K562 (cell line): ENCODE data around the gene LMNA. TPM values are rescaled to one million over a fixed set of nuclear protein-coding genes. Genes with fewer than 3 reads are reported as not detected.
A peak's percentile ranks its signal among the peaks of the same experiment; 100 is the strongest.

Experiments
- CBFA2T3 ChIP-seq: fragments of 450-650 bp; IDR thresholded peaks from 2 replicates; pipeline ENCODE4 v1.6.1; 2017
- DPF2 ChIP-seq: fragments of 450-650 bp; IDR thresholded peaks from 2 replicates; pipeline ENCODE4 v1.6.1; 2016
- FOSL1 ChIP-seq: fragments of 200-800 bp; sonication (Bioruptor generic); conservative IDR thresholded peaks from 2 replicates; pipeline ENCODE4 v1.6.1; 2016; ENCODE audit warnings: missing genetic modification characterization, missing compliant biosample characterization
- GABPA ChIP-seq: fragments of 200-800 bp; sonication (Bioruptor generic); conservative IDR thresholded peaks from 2 replicates; pipeline ENCODE4 v1.6.1; 2016; ENCODE audit warnings: low read depth, missing genetic modification characterization, missing compliant biosample characterization
- KLF16 ChIP-seq: IDR thresholded peaks from 2 replicates; pipeline ENCODE4 v1.6.1; 2016; ENCODE audit warnings: antibody characterized with exemption
- MTA1 ChIP-seq: fragments of 450-650 bp; IDR thresholded peaks from 2 replicates; pipeline ENCODE4 v1.6.1; 2017; ENCODE audit warnings: borderline replicate concordance
- NFIC ChIP-seq: fragments of 450-650 bp; IDR thresholded peaks from 2 replicates; pipeline ENCODE4 v1.6.1; 2017; ENCODE audit warnings: mild to moderate bottlenecking, inconsistent platforms
- PHF21A ChIP-seq: fragments of 450-650 bp; IDR thresholded peaks from 2 replicates; pipeline ENCODE4 v1.6.1; 2017; ENCODE audit warnings: low read depth, borderline replicate concordance
- SETDB1 ChIP-seq: IDR thresholded peaks from one replicate; pipeline ENCODE4 v1.6.1; 2012; ENCODE audit warnings: low read length, control low read depth, inconsistent platforms
- SMAD4 ChIP-seq: fragments of 250-450 bp; sonication (Bioruptor Pico); conservative IDR thresholded peaks from 2 replicates; pipeline ENCODE4 v1.8.0; 2021; ENCODE audit warnings: inconsistent platforms, mild to moderate bottlenecking, moderate library complexity
- SP2 ChIP-seq: IDR thresholded peaks from 2 replicates; pipeline ENCODE4 v1.6.1; 2011; ENCODE audit warnings: mild to moderate bottlenecking, low read depth, low read length, moderate library complexity; ENCODE audit not compliant: poor library complexity, severe bottlenecking; ENCODE audit errors: extremely low read depth
- USF1 ChIP-seq: sonication (generic); formaldehyde crosslinking; IDR thresholded peaks from 2 replicates; pipeline ENCODE4 v1.9.0; 2022; ENCODE audit warnings: mild to moderate bottlenecking, missing genetic modification reagents
- ZNF449 ChIP-seq: fragments of 250-450 bp; sonication (Bioruptor Pico); IDR thresholded peaks from 2 replicates; pipeline ENCODE4 v1.8.0; 2022; ENCODE audit warnings: moderate library complexity, mild to moderate bottlenecking, inconsistent platforms
- ZNF644 ChIP-seq: fragments of 200-800 bp; sonication (Bioruptor generic); IDR thresholded peaks from 2 replicates; pipeline ENCODE4 v1.6.1; 2016; ENCODE audit warnings: low read depth, missing genetic modification characterization, missing compliant biosample characterization
- polyA plus RNA-seq, 8 experiments: library from polyadenylated mRNA; depleted of rRNA in 4 of 8; stranded (reverse) in 5 of 8; unstranded in 3 of 8; fragments of >200 nt; fragmentation: Nextera tagmentation in 2 of 8; fragmentation: Illumina TruSeq in 1 of 8; extraction: Ambion mirVana in 2 of 8; extraction: Trizol in 1 of 8; gene quantifications; 2 replicates each; pipeline versions ENCODE4 v1.2.1 to v1.2.3, GENCODE V29; 2011 to 2014; ENCODE audit warnings: inconsistent platforms in 1 of 8, missing spikeins in 1 of 8
- total RNA-seq, 7 experiments: library from RNA; depleted of rRNA in 6 of 7; stranded (reverse); fragments of >200 nt in 6 of 7; fragmentation: Illumina TruSeq in 2 of 7; extraction: Trizol in 2 of 7; gene quantifications; 2 replicates each; pipeline versions ENCODE4 v1.2.1 to v1.2.3, GENCODE V29; 2011 to 2021; ENCODE audit warnings: low replicate concordance in 1 of 7
- TF ChIP-seq, protein P1 (sequence below), 2 experiments: fragments of 450-650 bp in 1 of 2; sonication (generic) in 1 of 2; formaldehyde crosslinking in 1 of 2; IDR thresholded peaks; 2 replicates each; pipeline versions ENCODE4 v1.7.1 to v1.9.0; 2016 to 2022; ENCODE audit warnings: inconsistent platforms in 1 of 2, mild to moderate bottlenecking in 1 of 2, missing genetic modification reagents in 1 of 2
- TF ChIP-seq, protein P2 (sequence below): fragments of 450-650 bp; conservative IDR thresholded peaks from 2 replicates; pipeline ENCODE4 v1.6.1; 2016; ENCODE audit warnings: missing genetic modification characterization, low read depth, mild to moderate bottlenecking, missing compliant biosample characterization, moderate library complexity

The LMNA gene
- total and polyA plus RNA-seq, 9 of the 15 experiments (the other 6 are each of a cell fraction or from before 2014, with no cell fraction given): 1.00 to 347 (median 88.2) TPM

- TF ChIP-seq, protein P1, sequence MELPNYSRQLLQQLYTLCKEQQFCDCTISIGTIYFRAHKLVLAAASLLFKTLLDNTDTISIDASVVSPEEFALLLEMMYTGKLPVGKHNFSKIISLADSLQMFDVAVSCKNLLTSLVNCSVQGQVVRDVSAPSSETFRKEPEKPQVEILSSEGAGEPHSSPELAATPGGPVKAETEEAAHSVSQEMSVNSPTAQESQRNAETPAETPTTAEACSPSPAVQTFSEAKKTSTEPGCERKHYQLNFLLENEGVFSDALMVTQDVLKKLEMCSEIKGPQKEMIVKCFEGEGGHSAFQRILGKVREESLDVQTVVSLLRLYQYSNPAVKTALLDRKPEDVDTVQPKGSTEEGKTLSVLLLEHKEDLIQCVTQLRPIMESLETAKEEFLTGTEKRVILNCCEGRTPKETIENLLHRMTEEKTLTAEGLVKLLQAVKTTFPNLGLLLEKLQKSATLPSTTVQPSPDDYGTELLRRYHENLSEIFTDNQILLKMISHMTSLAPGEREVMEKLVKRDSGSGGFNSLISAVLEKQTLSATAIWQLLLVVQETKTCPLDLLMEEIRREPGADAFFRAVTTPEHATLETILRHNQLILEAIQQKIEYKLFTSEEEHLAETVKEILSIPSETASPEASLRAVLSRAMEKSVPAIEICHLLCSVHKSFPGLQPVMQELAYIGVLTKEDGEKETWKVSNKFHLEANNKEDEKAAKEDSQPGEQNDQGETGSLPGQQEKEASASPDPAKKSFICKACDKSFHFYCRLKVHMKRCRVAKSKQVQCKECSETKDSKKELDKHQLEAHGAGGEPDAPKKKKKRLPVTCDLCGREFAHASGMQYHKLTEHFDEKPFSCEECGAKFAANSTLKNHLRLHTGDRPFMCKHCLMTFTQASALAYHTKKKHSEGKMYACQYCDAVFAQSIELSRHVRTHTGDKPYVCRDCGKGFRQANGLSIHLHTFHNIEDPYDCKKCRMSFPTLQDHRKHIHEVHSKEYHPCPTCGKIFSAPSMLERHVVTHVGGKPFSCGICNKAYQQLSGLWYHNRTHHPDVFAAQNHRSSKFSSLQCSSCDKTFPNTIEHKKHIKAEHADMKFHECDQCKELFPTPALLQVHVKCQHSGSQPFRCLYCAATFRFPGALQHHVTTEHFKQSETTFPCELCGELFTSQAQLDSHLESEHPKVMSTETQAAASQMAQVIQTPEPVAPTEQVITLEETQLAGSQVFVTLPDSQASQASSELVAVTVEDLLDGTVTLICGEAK (IDR thresholded peaks at IDR 0.05): peak; percentile 87
- TF ChIP-seq, protein P1 (CRISPR knock-in tag; IDR thresholded peaks at IDR 0.05): no peak
- TF ChIP-seq FOSL1 (tag) (peak; percentile 91), SMAD4 (no peak; the same call in 1 of the 2 replicates), ZNF449 (CRISPR knock-in tag) (peak; percentile 26; the same call in 1 of the 2 replicates), KLF16 (0 out of 2 replicates have a peak, but pooled peaks have one; percentile 4), SETDB1 (no peak), NFIC (peak; percentile 92), GABPA (peak; percentile 81), MTA1 (peak; percentile 20; the same call in 1 of the 2 replicates), PHF21A (no peak), USF1 (CRISPR knock-in tag) (no peak), CBFA2T3 (0 out of 2 replicates have a peak, but pooled peaks have one; percentile 27), SP2 (peak; percentile 66), DPF2 (peak; percentile 80; the same call in 1 of the 2 replicates), ZNF644 (tag) (no peak)
- TF ChIP-seq, protein P2, sequence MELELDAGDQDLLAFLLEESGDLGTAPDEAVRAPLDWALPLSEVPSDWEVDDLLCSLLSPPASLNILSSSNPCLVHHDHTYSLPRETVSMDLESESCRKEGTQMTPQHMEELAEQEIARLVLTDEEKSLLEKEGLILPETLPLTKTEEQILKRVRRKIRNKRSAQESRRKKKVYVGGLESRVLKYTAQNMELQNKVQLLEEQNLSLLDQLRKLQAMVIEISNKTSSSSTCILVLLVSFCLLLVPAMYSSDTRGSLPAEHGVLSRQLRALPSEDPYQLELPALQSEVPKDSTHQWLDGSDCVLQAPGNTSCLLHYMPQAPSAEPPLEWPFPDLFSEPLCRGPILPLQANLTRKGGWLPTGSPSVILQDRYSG (tag): 0 out of 2 replicates have a peak, but pooled peaks have one; percentile 34
These were observed 11.6 kb downstream of the LMNA start (continued) for GRCh38 chr1:156126043-156126629.
